NK-92 (cell line): Measurements from ENCODE around the gene NHLRC3.
"Not testable (repeated sequence)": the region's sequence is repeated elsewhere in the genome, so short reads cannot be mapped to it uniquely, and the experiment has no call there.

ENCODE experiments used
- DNase-seq: peaks from one replicate; lab custom pipeline; 2025; ENCODE audit not compliant: unreplicated experiment; lab: John Stamatoyannopoulos, UW

Gene NHLRC3

DNA sequence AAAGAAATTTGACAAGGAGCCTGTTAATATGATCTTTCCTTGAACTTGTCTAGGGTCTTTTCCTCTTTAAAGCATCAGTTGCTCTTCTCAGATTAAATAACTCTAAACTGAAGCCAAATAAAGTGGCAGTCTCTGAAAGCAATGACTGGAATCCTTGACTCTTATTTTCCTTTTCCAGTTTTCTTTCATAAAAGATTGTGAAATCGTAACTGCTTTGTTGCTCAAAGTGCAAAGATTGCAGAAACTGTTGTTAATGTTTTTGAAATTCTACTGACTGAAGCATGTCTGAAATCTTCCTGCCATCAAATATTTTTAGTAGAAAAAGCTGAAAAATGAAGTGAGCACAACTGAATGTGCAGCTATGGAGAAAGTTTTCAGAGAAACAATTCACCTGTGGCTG lies 1.9 kb downstream of the NHLRC3 start:
- no peak for DNase-seq

DNA sequence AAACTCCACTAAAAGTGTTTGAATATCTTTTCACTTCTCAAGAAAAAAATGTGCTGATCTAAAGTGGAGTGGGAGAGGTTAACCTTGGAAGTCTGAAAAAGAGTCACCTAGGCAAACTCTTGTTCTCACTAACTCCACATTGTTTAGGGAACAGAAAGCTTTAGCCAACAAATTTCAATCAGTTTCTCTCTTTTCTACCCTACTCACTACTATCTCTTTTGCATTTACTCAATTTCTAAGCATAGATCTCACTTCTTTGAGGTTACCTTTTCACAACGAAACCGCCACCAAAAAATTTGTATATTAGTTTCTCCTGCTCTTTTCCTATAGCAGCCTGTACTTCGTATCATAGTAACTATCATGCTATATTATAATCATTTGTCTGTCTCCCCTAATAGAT lies 6.3 kb downstream of the NHLRC3 start:
- DNase-seq = no peak

GRCh38 chr13:39047560-39047959 lies 9.3 kb downstream of the NHLRC3 start:
- DNase-seq = no peak

- no peak for DNase-seq
Observed at GRCh38 chr13:39048806-39049205, 10.6 kb downstream of the NHLRC3 start.

- no peak for DNase-seq
Observed at GRCh38 chr13:39049274-39049673, 11.0 kb downstream of the NHLRC3 start.

DNA sequence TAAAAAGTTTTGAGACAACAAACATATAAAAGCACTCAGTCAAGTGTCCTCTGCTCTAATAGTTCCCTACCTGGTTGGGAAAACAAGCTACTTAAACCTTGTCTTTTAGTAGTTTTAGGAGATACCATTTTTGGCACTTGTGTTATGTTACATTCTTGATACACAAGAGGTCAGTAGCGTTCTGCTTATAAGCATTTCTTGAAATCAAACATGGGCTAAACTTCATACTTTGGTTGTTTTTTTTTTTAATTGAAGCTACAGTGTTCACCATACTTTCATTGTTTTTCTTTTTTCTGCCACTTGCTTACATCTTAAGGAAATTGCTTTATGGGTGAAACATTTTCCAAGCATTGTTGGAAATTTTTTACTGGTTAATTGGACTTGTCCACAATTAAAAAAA lies 12.9 kb downstream of the NHLRC3 start:
- DNase-seq = no peak

- no peak for DNase-seq
Observed at GRCh38 chr13:39052944-39053343, 14.7 kb downstream of the NHLRC3 start.

GRCh38 chr13:39054112-39054511 lies 15.9 kb downstream of the NHLRC3 start:
- no peak for DNase-seq

DNA sequence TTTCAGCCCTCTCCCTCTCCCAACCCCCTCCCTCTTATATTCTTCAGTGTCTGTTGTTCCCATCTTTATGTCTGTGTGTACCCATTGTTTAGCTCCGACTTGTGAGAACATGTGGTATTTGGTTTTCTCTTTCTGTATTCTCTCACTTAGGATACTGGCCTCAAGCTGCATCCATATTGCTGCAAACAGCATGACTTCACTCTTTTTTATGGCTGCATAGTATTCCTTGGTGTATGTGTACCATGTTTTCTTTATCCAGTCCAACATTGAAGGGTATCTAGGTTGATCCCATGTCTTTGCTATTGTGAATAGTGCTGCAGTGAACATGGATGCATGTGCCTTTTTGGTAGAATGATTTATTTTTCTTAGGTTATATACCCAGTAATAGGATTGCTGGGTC lies 17.8 kb downstream of the NHLRC3 start:
- DNase-seq = no peak

DNA sequence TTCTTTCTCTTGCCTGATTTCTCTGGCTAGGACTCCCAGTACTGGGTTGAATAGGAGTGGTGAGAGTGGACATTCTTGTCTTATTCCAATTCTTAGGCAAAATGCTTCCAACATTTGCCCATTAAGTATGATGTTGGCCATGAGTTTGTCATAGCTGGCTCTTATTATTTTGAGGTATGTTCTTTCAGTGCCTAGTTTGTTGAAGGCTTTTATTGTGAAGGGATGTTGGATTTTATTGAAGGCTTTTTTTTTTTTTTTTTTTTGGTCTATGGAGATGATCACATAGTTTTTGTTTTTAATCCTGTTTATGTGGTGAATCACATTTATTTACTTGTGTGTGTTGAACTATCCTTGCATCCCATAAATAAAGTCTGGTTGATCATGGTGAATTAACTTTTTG lies 19.8 kb downstream of the NHLRC3 start:
- no peak for DNase-seq

- no peak for DNase-seq
Observed at GRCh38 chr13:39062004-39062403, 23.7 kb downstream of the NHLRC3 start.

GRCh38 chr13:39072842-39073241 lies 34.6 kb downstream of the NHLRC3 start:
- DNase-seq = no peak

DNA sequence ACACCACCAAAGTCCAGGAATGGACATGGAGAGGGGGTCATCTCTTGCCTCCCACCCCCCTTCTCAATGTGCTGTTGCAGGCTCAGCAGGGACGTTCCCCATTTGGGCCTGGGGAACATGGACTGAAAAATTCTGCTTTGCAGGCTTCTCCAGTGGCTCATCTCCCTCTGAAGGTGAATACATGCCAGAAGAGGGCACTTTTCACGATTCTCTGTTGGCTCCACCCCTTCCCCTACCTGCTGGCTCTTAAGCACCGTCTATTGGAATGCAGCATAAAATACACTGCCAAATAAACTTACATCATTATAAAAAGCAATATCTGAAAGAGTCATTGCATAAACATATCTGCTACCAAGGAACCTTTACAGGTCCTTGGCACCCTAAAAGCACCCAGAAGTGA lies 35.7 kb downstream of the NHLRC3 start:
- no peak for DNase-seq

GRCh38 chr13:39086251-39086945 lies 48.1 kb downstream of the NHLRC3 start:
- DNase-seq = not testable (repeated sequence)

GRCh38 chr13:39091586-39091985 lies 53.3 kb downstream of the NHLRC3 start:
- DNase-seq = no peak

DNA sequence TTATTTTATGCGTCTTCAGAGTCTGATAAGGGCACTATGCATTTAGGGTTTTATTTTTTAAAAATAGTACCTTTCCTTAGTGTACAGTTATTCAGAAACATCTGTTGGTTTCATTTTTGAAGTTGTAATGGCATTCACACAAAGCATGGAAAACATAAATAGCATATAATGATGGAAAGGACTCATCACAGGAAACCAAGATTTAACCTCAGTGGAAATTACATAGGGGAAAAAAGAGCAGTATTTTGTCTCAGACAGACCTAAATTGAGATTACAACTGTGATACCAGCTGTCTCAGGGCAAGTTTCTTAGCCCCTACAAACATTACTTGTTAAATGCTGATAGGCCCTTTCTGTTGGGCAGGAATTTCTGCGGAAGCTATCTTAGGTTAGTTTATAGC lies 57.2 kb downstream of the NHLRC3 start:
- no peak for DNase-seq

DNA sequence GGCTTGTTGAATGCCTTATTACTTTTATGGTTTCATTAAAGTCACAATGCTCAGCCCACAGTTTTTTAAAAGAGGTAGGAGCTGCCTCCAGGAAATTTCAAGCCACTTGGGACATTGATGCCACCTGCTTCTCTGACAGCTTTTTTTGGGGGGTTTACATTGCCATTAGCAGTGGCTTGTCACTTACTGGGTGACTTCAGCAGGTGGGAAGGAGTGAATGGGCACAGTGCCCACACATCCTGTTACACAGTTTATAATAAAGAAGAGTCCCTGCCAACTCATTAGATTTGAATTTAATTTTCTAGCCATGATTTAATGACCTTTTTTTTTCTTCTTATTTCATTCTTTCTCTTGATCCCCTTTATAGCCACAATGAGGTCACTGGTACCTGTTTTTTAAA lies 61.0 kb downstream of the NHLRC3 start:
- no peak for DNase-seq
